Stomach (tissue), 4 donors: ENCODE measurements around the gene P2RX4.

Experiments used
- POLR2A ChIP-seq, 4 donors: fragments of 450-650 bp; IDR thresholded peaks; one replicate each; pipeline ENCODE4 v1.6.1; 2016; ENCODE audit warnings: antibody characterized with exemption in 4 of 4, control low read depth in 2 of 4, mild to moderate bottlenecking in 1 of 4, moderate library complexity in 1 of 4
- TF ChIP-seq, protein P1 (sequence below), 7 experiments: fragments of 450-650 bp in 4 of 7; fragments of 200-600 bp in 3 of 7; sonication (generic) in 3 of 7; IDR thresholded peaks; one replicate each; pipeline ENCODE4 v1.5.1; 2016 to 2019; ENCODE audit warnings: antibody characterized with exemption in 7 of 7, control low read depth in 2 of 7, mild to moderate bottlenecking in 1 of 7

DNA sequence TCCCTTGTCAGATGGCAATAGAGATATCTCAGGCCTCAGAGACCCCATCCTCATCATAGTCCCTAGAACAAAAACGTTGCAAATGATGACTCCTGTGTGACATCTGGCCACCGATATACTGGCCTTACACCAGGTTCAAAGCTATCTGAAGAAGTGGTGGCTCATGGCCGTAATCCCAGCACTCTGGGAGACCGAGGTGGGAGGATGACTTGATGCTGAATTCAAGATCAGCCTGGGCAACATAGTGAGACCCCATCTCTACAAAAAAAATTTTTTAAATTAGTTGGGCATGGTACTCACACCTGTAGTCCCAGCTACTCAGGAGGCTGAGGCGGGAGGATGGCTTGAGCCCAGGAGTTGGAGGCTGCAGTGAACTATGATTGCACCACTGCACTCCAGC is 73.5 kb downstream of the P2RX4 start:
- TF ChIP-seq POLR2A (IDR thresholded peaks at IDR 0.05): no peak
- TF ChIP-seq, protein P1, sequence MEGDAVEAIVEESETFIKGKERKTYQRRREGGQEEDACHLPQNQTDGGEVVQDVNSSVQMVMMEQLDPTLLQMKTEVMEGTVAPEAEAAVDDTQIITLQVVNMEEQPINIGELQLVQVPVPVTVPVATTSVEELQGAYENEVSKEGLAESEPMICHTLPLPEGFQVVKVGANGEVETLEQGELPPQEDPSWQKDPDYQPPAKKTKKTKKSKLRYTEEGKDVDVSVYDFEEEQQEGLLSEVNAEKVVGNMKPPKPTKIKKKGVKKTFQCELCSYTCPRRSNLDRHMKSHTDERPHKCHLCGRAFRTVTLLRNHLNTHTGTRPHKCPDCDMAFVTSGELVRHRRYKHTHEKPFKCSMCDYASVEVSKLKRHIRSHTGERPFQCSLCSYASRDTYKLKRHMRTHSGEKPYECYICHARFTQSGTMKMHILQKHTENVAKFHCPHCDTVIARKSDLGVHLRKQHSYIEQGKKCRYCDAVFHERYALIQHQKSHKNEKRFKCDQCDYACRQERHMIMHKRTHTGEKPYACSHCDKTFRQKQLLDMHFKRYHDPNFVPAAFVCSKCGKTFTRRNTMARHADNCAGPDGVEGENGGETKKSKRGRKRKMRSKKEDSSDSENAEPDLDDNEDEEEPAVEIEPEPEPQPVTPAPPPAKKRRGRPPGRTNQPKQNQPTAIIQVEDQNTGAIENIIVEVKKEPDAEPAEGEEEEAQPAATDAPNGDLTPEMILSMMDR (IDR thresholded peaks at IDR 0.05): no peak
